Osteocyte (in vitro differentiated cells): ENCODE measurements around the gene ZFP3. TPM values are rescaled to one million over a fixed set of nuclear protein-coding genes. Genes with fewer than 3 reads are reported as not detected.

Experiments
- DNase-seq: peaks from one replicate; pipeline ENCODE4 v3.0.0; 2021; ENCODE audit warnings: mixed read lengths; ENCODE audit not compliant: unreplicated experiment; ENCODE audit errors: extremely low spot score
- H3K27ac Mint-ChIP-seq: one replicate; pipeline ENCODE4 v1.8.0; 2021; ENCODE audit warnings: mild to moderate bottlenecking, mixed read lengths; ENCODE audit not compliant: unreplicated experiment
- H3K27me3 Mint-ChIP-seq: one replicate; pipeline ENCODE4 v1.8.0; 2021; ENCODE audit warnings: mixed read lengths; ENCODE audit not compliant: unreplicated experiment
- H3K36me3 Mint-ChIP-seq: one replicate; pipeline ENCODE4 v1.8.0; 2021; ENCODE audit warnings: mixed read lengths; ENCODE audit not compliant: unreplicated experiment
- H3K4me1 Mint-ChIP-seq: one replicate; pipeline ENCODE4 v1.8.0; 2021; ENCODE audit warnings: mixed read lengths; ENCODE audit not compliant: unreplicated experiment
- H3K4me3 Mint-ChIP-seq: one replicate; pipeline ENCODE4 v1.8.0; 2021; ENCODE audit warnings: mild to moderate bottlenecking, moderate library complexity, mixed read lengths; ENCODE audit not compliant: unreplicated experiment
- H3K9me3 Mint-ChIP-seq: one replicate; pipeline ENCODE4 v1.8.0; 2021; ENCODE audit warnings: mixed read lengths; ENCODE audit not compliant: unreplicated experiment
- CTCF ChIP-seq: fragments of 200-600 bp; sonication (generic); IDR thresholded peaks from 2 replicates; pipeline ENCODE4 v1.5.0; 2021; ENCODE audit warnings: antibody characterized with exemption, mild to moderate bottlenecking, moderate library complexity
- total RNA-seq: library from RNA; stranded (reverse); gene quantifications from 2 replicates; pipeline ENCODE4 v1.2.1, GENCODE V29; 2021

ZFP3 gene
- total RNA-seq, 1 donor from 2014 or later = 0.78 TPM

- Mint-ChIP-seq H3K4me3 (peak overlapping the region; percentile 64), H3K27ac (no peak overlapping the region), H3K27me3 (peaks cover 5% of the 10 kb centered on the region), H3K9me3 (peaks cover 6% of the 10 kb centered on the region), H3K4me1 (no peaks in the 10 kb centered on the region), H3K36me3 (no peaks in the 10 kb centered on the region)
- TF ChIP-seq CTCF = no peak
- DNase-seq = no peak
These were observed 524 bp upstream of the ZFP3 start for GRCh38 chr17:5077781-5078105.

- Mint-ChIP-seq H3K36me3 (no peaks in the 10 kb centered on the region), H3K4me3 (no peak overlapping the region), H3K27me3 (no peaks in the 10 kb centered on the region), H3K27ac (no peak overlapping the region), H3K9me3 (peaks cover 11% of the 10 kb centered on the region), H3K4me1 (no peaks in the 10 kb centered on the region)
- TF ChIP-seq CTCF = no peak
- no peak for DNase-seq
These were observed 2.3 kb downstream of the ZFP3 start for GRCh38 chr17:5080591-5080990.

- Mint-ChIP-seq H3K4me1 (no peaks in the 10 kb centered on the region), H3K36me3 (peaks cover 19% of the 10 kb centered on the region), H3K9me3 (peaks cover 43% of the 10 kb centered on the region), H3K27ac (no peak overlapping the region), H3K27me3 (peaks cover 2% of the 10 kb centered on the region), H3K4me3 (no peak overlapping the region)
- DNase-seq = no peak
- no peak for TF ChIP-seq CTCF
These were observed 14.1 kb downstream of the ZFP3 start for GRCh38 chr17:5092218-5093010.

- Mint-ChIP-seq H3K27me3 (peaks cover 2% of the 10 kb centered on the region), H3K36me3 (peaks cover 9% of the 10 kb centered on the region), H3K27ac (no peak overlapping the region), H3K4me1 (no peaks in the 10 kb centered on the region), H3K9me3 (peaks cover 18% of the 10 kb centered on the region), H3K4me3 (peak overlapping the region; percentile 68)
- TF ChIP-seq CTCF = no peak
- DNase-seq = no peak
These were observed 18.4 kb downstream of the ZFP3 start for GRCh38 chr17:5096731-5097100.

- no peak for DNase-seq
- H3K27me3 Mint-ChIP-seq = peaks cover 2% of the 10 kb centered on the region
- peaks cover 9% of the 10 kb centered on the region for H3K36me3 Mint-ChIP-seq
- no peak overlapping the region for H3K27ac Mint-ChIP-seq
- H3K4me1 Mint-ChIP-seq = no peaks in the 10 kb centered on the region
- no peak for TF ChIP-seq CTCF
- peak overlapping the region; percentile 68 for H3K4me3 Mint-ChIP-seq
- peaks cover 18% of the 10 kb centered on the region for H3K9me3 Mint-ChIP-seq
These were observed 19.0 kb downstream of the ZFP3 start for GRCh38 chr17:5097101-5097834.
